ENCODE data around the gene ZNF708.

The ZNF708 gene

GRCh38 chr19:21260164-21260847 is 68.9 kb downstream of the ZNF708 start:
- TF ChIP-seq TAF1 (IDR thresholded peaks at IDR 0.05; ENCODE audit: low read depth) (no peak), FOXM1 (IDR thresholded peaks at IDR 0.05; ENCODE audit: borderline replicate concordance, low read depth) (no peak), ZBTB7A (IDR thresholded peaks at IDR 0.05; ENCODE audit: low read depth) (no peak), USF1 (IDR thresholded peaks at IDR 0.05) (no peak), REST (IDR thresholded peaks at IDR 0.05; ENCODE audit: low read depth) (no peak), TEAD4 (IDR thresholded peaks at IDR 0.05) (no peak), NFIC (IDR thresholded peaks at IDR 0.05) (no peak), YY1 (IDR thresholded peaks at IDR 0.05; ENCODE audit: low read depth) (no peak), TCF12 (IDR thresholded peaks at IDR 0.05; ENCODE audit: low read depth) (no peak), RAD21 (IDR thresholded peaks at IDR 0.05; ENCODE audit: low read depth) (no peak), CEBPB (IDR thresholded peaks at IDR 0.05) (no peak), MAX (IDR thresholded peaks at IDR 0.05) (no peak), CREB1 (IDR thresholded peaks at IDR 0.05; ENCODE audit: low read depth) (no peak), EGR1 (IDR thresholded peaks at IDR 0.05) (no peak)

- TF ChIP-seq EP300 (IDR thresholded peaks at IDR 0.05; ENCODE audit: borderline replicate concordance) (no peak), RAD21 (IDR thresholded peaks at IDR 0.05; ENCODE audit: low read depth) (peak; percentile 43), CREB1 (IDR thresholded peaks at IDR 0.05; ENCODE audit: low read depth) (no peak), FOXM1 (IDR thresholded peaks at IDR 0.05; ENCODE audit: borderline replicate concordance, low read depth) (no peak), TCF12 (IDR thresholded peaks at IDR 0.05; ENCODE audit: low read depth) (no peak), CEBPB (IDR thresholded peaks at IDR 0.05) (no peak), TEAD4 (IDR thresholded peaks at IDR 0.05) (peak; percentile 47; the same call in 1 of the 2 replicates)
Observed at GRCh38 chr19:21256722-21257121, 72.5 kb downstream of the ZNF708 start.
